ENCODE measurements around the gene EXOC3.
"Not testable (repeated sequence)": the region's sequence is repeated elsewhere in the genome, so short reads cannot be mapped to it uniquely, and the experiment has no call there.

The EXOC3 gene

DNA sequence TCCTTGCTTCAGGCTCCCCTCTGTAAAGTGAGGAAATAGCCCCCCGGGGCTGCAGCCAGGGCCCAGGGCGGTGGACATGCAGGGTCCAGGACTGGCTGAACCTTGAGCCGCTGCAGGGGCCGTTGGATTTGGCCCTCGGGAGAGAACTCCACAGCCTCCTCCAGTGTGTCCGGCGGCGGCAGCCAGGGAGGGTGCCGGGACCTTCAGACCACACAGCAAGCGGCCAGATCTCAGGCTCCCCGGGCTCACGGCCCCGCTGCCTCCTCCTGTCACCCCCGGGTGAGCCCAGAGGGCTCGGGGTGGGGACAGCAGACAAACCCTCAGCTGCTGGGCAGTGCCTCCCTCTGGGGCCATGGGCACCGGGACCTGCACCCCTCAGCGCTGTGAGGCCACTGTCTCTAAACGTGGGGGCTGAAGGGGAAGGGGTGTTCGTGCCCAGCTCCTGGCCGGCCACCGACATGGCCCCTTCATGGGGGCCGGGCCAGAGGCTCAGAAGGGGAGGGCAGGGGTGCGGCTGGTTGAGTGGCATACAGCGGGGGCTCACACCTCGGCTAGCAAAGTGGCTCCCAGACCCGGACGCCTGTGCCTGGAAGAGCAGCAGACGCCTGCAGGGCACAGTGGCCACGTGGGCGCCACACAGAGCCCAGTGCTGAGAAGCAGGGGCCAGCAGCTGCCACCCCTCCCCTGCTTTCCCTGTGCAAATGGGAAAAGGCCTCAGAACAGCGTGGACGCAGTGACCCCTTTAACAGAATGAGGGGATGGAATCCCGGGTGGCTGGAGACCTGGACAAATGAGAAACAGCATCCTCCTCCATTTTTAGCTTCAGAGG, 61.6 kb downstream of the EXOC3 start:
- DNase-seq (ENCODE audit: low spot score): no peak

- DNase-seq (ENCODE audit: low spot score): no peak
Measured at GRCh38 chr5:505951-506525, 63.1 kb downstream of the EXOC3 start.

DNA sequence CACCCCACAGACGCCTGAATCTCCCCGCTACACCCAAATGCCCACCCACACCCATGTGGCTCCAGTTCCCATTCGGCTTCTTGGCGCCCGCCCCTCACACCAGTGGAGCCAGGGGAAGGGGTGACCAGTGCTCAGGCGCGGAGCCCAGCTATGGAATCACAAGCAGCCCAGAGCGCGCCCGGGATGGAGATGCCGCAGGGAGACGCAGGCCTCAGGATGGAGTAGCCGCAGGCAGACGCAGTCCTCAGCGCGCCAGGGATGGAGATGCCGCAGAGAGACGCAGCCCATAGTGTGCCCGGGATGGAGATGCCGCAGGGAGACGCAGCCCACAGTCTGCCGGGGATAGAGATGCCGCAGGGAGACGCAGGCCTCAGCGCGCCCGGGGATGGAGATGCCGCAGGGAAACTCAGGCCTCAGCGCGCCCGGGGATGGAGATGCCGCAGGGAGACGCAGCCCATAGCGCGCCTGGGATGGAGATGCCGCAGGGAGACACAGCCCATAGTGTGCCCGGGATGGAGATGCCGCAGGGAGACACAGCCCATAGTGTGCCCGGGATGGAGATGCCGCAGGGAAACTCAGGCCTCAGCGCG, 65.1 kb downstream of the EXOC3 start:
- not testable (repeated sequence) for DNase-seq (ENCODE audit: low spot score)

DNA sequence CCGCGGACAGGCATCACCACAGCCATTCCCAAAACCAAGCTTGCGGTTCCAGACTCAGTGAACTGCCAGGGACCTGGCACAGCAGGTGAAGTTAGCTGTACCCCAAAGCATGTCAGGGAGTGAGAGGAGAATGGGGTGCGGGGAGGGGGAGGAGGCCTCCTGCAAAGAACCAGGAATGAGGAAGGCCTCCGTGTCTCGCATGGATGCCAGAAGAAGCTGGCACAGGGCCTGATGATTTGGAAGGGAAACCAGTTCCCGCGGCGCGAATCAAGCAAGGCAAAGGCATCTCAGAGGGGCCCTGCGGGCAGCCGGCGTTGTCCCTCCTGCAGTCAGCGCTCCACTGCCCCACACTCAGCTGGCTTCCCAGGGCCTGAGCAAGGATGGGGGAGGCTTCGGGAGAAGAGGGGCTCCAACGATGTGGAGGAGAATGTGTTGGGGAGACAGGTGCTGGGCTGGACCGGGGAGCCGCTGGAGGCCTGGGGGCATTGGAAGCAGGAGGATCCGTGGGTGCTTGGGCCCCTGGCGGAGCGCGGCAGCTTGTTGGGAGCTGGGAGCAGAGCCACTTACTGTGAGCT, 66.7 kb downstream of the EXOC3 start:
- DNase-seq (ENCODE audit: low spot score): no peak

DNA sequence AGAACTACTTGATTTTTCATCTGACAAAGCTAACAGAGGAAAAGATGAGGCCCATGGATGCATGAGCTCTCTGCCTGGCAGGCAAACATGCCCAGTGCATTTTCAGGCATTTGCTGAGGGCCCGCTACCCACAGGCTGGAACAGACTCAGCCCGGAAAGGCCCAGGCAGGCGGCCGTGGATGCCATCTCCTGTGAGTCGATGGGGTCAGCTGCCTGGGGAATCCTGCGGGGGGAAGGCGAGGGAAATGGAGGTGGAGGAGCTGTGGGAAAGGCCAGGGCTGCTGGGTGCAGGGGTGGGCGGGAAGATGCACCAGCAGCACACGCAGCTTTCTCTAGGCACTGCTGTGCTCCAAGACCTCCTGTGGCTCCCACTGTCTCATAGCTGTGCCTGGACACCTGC, 67.5 kb downstream of the EXOC3 start:
- no peak for DNase-seq (ENCODE audit: low spot score)

DNA sequence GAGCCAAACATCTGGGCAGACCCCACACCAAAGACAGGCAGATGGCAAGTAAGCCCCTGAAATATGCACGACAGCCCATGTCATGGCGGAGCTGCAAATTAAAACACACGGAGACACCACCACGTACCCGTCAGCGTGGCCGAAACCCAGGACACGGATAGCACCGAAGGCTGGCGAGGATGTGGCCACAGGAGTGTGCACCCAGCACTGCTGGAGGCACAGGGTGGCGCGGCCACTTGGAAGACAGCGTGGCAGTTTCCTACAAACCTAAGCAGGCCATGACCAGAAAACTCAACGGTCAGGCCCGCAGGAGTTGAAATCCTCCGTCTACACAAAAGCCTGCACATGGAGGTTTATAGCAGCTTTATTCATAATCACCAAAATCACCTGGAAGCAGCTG, 68.5 kb downstream of the EXOC3 start:
- DNase-seq (ENCODE audit: low spot score): no peak

GRCh38 chr5:513216-514100, 70.5 kb downstream of the EXOC3 start:
- no peak for DNase-seq (ENCODE audit: low spot score)

DNA sequence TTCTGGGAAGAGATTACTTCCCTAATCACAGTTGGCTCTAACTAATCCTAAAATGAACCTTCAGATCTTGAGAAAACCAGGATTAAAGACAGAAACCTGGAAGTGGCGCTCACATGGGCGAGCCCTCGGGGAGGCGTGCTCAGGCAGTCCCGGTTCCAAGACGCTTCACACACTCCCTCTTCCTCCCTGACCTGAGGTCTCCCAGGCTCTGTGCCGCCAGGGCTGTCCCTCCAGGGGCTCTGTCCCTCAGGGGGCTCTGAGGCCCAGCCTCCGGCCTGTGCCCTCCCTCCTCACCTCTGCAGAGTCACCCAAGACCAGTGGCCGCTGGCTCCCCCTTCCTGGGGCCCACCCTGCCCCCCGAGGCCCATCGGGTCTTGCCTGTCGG, 71.1 kb downstream of the EXOC3 start:
- no peak for DNase-seq (ENCODE audit: low spot score)

GRCh38 chr5:514673-515072, 71.7 kb downstream of the EXOC3 start:
- DNase-seq (ENCODE audit: low spot score): no peak

DNA sequence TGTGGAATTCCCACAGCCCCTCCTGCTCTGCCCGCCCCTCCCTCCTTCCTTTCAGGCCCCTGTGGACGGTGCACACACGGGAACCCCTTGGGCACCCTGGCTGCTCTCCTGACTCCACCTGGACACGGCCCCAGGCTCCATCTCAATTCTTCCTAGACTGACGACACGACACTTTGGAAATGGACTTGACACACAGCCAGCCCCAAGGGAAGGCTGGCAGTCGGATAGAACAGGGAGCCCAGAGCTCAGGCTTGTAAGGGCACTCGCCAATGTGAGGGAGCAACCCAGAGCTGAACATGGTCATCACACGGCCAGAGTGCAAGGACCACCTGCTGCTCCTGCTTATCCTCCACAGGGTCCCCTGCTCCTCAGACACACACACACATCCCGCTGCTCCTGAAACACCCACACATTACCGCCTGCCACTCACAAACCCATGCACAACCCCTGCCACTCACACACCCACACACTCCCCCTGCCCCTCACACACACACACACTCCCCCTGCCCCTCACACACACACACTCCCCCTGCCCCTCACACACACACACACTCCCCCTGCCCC, 72.4 kb downstream of the EXOC3 start:
- no peak for DNase-seq (ENCODE audit: low spot score)

DNA sequence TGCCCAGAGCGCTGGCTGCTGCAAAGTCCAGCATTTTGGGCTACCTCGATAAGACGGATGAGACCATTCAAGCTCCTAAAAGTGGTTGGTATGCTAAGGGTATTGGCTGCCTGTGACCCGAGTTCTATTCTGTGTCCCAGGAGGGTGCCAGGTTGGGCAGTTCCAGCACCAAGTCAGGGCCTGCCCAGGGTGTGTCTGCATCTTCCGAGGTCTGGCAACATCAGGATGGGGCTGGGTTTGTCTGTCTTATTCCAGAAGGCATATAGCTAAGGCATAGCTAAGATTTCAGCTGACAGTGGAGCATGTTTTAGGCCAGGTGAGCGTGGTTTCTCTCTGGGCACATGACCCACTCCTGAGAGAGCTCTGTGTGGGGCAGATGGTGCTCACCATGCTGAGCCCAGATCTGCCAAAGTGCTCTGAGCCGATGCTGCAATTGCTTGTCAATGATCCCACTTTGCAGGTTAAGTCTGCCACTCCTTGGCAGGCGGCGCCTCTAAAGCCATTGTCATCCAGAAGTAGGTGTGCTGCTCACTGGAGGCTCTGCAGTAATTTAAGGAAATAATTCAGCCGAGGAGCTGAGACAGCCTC, 73.5 kb downstream of the EXOC3 start:
- no peak for DNase-seq (ENCODE audit: low spot score)
